Measurements from ENCODE around the gene CACNA2D2. TPM values are rescaled to one million over a fixed set of nuclear protein-coding genes. Genes with fewer than 3 reads are reported as not detected.
A peak's percentile ranks its signal among the peaks of the same experiment; 100 is the strongest.

The CACNA2D2 gene
- total and polyA plus RNA-seq, 5 donors from 2014 or later = 0.24 to 1.2 (median 0.29) TPM

DNA sequence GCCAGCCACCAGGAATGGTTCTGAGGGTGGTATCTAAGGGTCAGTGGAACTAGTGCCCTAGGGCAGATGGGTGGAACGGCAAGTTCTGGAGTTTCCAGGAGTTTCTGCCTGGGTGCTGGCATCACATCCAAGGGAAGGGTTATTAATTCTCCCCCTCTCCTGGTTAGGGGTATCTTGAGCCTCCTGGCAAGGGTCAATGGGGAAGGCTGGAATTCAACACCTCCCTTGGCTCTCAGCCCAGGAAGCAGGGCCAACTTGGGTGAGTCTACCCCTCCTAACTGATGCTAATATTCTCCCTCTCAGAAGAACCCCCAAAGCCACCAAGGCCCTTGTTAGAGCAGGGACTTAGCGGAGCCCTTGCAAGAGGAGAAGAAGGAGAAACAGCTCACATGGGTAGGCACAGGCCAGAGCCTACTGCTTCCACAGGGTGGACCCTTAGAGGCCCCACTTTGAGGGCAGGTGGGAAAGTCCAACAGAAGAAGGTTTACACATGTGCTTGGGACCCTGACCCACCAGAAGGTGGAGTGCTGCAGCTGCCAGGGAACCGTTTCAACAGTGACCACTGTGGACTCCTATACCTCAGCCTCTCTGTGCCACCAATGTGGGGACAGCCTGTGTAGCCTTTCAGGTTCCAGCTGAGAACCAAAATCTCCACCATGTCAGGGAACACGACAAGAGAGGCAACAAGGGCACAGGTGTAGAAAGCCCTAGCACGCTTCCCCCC is 147.4 kb downstream of the CACNA2D2 start:
- DNase-seq = no peak
- Mint-ChIP-seq H3K4me3 (peak overlapping the region; percentile 90 to 99 (median 94)), H3K36me3 (peaks cover 19% of the 10 kb centered on the region), H3K27ac (peak overlapping the region in 1 of 3 donors; percentile 26), H3K27me3 (no peaks in the 10 kb centered on the region), H3K4me1 (peaks cover 0 to 77% (median 37%) of the 10 kb centered on the region in 4 donors), H3K9me3 (no peaks in the 10 kb centered on the region)
- H3K9me3 ChIP-seq (ENCODE audit: control insufficient read depth in 2 of 2, low read length in 2 of 2) = no peaks in the 10 kb centered on the region
- H3K4me1 ChIP-seq (ENCODE audit: control insufficient read depth, insufficient read depth, low read length, poor library complexity, severe bottlenecking) = peaks cover 49% of the 10 kb centered on the region
- H3K4me3 ChIP-seq (ENCODE audit: low read depth, low read length) = peak overlapping the region; percentile 71
- no peak for ATAC-seq (ENCODE audit: low read depth in 2 of 2)
- peaks cover 40% of the 10 kb centered on the region for H3K36me3 ChIP-seq (ENCODE audit: control insufficient read depth, insufficient read depth, low read length)
- no peaks in the 10 kb centered on the region for H3K27me3 ChIP-seq (ENCODE audit: control insufficient read depth, insufficient read depth, low read length)
- H3K27ac ChIP-seq (ENCODE audit: insufficient read depth, low read length, poor library complexity, severe bottlenecking) = no peak overlapping the region

DNA sequence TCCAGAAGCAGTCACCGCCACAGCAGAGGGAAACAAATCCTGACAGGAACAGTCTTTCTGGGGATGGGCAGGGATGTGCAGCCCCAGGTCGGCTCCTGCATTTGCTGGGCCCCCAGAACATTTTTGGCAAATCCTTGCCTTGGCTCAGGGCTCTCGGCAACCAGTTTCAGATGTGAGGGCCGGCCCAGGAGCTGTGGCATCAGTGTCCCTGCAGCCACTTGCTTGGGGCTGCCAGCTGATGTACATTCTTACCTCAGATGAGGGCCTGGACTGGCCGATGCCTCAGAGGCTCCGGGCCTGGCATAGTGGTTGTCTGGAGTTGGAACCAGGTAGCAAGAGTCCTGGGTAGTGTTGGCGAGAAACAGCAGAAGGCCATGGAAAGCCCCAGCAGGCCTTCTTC is 148.6 kb downstream of the CACNA2D2 start:
- Mint-ChIP-seq H3K9me3 (no peaks in the 10 kb centered on the region), H3K4me1 (peaks cover 0 to 83% (median 46%) of the 10 kb centered on the region in 4 donors), H3K27me3 (no peaks in the 10 kb centered on the region), H3K36me3 (peaks cover 19% of the 10 kb centered on the region), H3K27ac (no peak overlapping the region), H3K4me3 (peak overlapping the region in 2 of 4 donors; percentile 23 to 27)
- Histone ChIP-seq H3K9me3 (ENCODE audit: control insufficient read depth in 2 of 2, low read length in 2 of 2) (no peaks in the 10 kb centered on the region), H3K27me3 (ENCODE audit: control insufficient read depth, insufficient read depth, low read length) (no peaks in the 10 kb centered on the region), H3K36me3 (ENCODE audit: control insufficient read depth, insufficient read depth, low read length) (peaks cover 40% of the 10 kb centered on the region), H3K4me1 (ENCODE audit: control insufficient read depth, insufficient read depth, low read length, poor library complexity, severe bottlenecking) (peaks cover 57% of the 10 kb centered on the region), H3K27ac (ENCODE audit: insufficient read depth, low read length, poor library complexity, severe bottlenecking) (no peak overlapping the region), H3K4me3 (ENCODE audit: low read depth, low read length) (no peak overlapping the region)
- DNase-seq (no peak), ATAC-seq (ENCODE audit: low read depth in 2 of 2) (no peak)

- no peak for DNase-seq
- Mint-ChIP-seq H3K27me3 (no peaks in the 10 kb centered on the region), H3K4me3 (peak overlapping the region; percentile 19 to 51 (median 29)), H3K27ac (peak overlapping the region in 1 of 3 donors; percentile 60), H3K9me3 (no peaks in the 10 kb centered on the region), H3K4me1 (peaks cover 0 to 83% (median 46%) of the 10 kb centered on the region in 4 donors), H3K36me3 (peaks cover 19% of the 10 kb centered on the region)
- no peaks in the 10 kb centered on the region for H3K27me3 ChIP-seq (ENCODE audit: control insufficient read depth, insufficient read depth, low read length)
- H3K4me1 ChIP-seq (ENCODE audit: control insufficient read depth, insufficient read depth, low read length, poor library complexity, severe bottlenecking) = peaks cover 59% of the 10 kb centered on the region
- no peak overlapping the region for H3K4me3 ChIP-seq (ENCODE audit: low read depth, low read length)
- no peak for ATAC-seq (ENCODE audit: low read depth in 2 of 2)
- no peaks in the 10 kb centered on the region for H3K9me3 ChIP-seq (ENCODE audit: control insufficient read depth in 2 of 2, low read length in 2 of 2)
- H3K27ac ChIP-seq (ENCODE audit: insufficient read depth, low read length, poor library complexity, severe bottlenecking) = no peak overlapping the region
- peaks cover 41% of the 10 kb centered on the region for H3K36me3 ChIP-seq (ENCODE audit: control insufficient read depth, insufficient read depth, low read length)
Observed at GRCh38 chr3:50354186-50354764, 149.2 kb downstream of the CACNA2D2 start.

GRCh38 chr3:50353245-50354004 is 150.0 kb downstream of the CACNA2D2 start:
- peaks cover 58% of the 10 kb centered on the region for H3K4me1 ChIP-seq (ENCODE audit: control insufficient read depth, insufficient read depth, low read length, poor library complexity, severe bottlenecking)
- no peaks in the 10 kb centered on the region for H3K27me3 ChIP-seq (ENCODE audit: control insufficient read depth, insufficient read depth, low read length)
- peaks cover 0 to 88% (median 52%) of the 10 kb centered on the region in 4 donors for H3K4me1 Mint-ChIP-seq
- peak overlapping the region in 1 of 4 donors; percentile 84 for H3K4me3 Mint-ChIP-seq
- H3K4me3 ChIP-seq (ENCODE audit: low read depth, low read length) = no peak overlapping the region
- no peaks in the 10 kb centered on the region for H3K27me3 Mint-ChIP-seq
- no peak overlapping the region for H3K27ac Mint-ChIP-seq
- H3K36me3 ChIP-seq (ENCODE audit: control insufficient read depth, insufficient read depth, low read length) = peaks cover 45% of the 10 kb centered on the region
- no peak for ATAC-seq (ENCODE audit: low read depth in 2 of 2)
- H3K9me3 Mint-ChIP-seq = no peaks in the 10 kb centered on the region
- no peaks in the 10 kb centered on the region for H3K9me3 ChIP-seq (ENCODE audit: control insufficient read depth in 2 of 2, low read length in 2 of 2)
- no peak for DNase-seq
- H3K36me3 Mint-ChIP-seq = peaks cover 19% of the 10 kb centered on the region
- H3K27ac ChIP-seq (ENCODE audit: insufficient read depth, low read length, poor library complexity, severe bottlenecking) = no peak overlapping the region

- H3K36me3 Mint-ChIP-seq = peaks cover 20% of the 10 kb centered on the region
Observed at GRCh38 chr3:50352781-50353180, 150.7 kb downstream of the CACNA2D2 start.

GRCh38 chr3:50351323-50351697 is 152.1 kb downstream of the CACNA2D2 start:
- Histone ChIP-seq H3K27me3 (ENCODE audit: control insufficient read depth, insufficient read depth, low read length) (no peaks in the 10 kb centered on the region), H3K27ac (ENCODE audit: insufficient read depth, low read length, poor library complexity, severe bottlenecking) (peak overlapping the region; percentile 93), H3K4me1 (ENCODE audit: control insufficient read depth, insufficient read depth, low read length, poor library complexity, severe bottlenecking) (peaks cover 47% of the 10 kb centered on the region), H3K9me3 (ENCODE audit: control insufficient read depth in 2 of 2, low read length in 2 of 2) (no peaks in the 10 kb centered on the region), H3K4me3 (ENCODE audit: low read depth, low read length) (peak overlapping the region; percentile 83), H3K36me3 (ENCODE audit: control insufficient read depth, insufficient read depth, low read length) (peaks cover 50% of the 10 kb centered on the region)
- no peaks in the 10 kb centered on the region for H3K27me3 Mint-ChIP-seq
- ATAC-seq (ENCODE audit: low read depth in 2 of 2) (no peak), DNase-seq (no peak)
- peaks cover 16% of the 10 kb centered on the region for H3K36me3 Mint-ChIP-seq
- no peaks in the 10 kb centered on the region for H3K9me3 Mint-ChIP-seq
- peak overlapping the region; percentile 91 to 97 (median 96) for H3K4me3 Mint-ChIP-seq
- peaks cover 5 to 87% (median 44%) of the 10 kb centered on the region in 4 donors for H3K4me1 Mint-ChIP-seq
- H3K27ac Mint-ChIP-seq = peak overlapping the region; percentile 98 to 99 (median 99)

More at GRCh38 chr3:50352781-50353180, 150.7 kb downstream of the CACNA2D2 start:
- peaks cover 51% of the 10 kb centered on the region for H3K4me1 ChIP-seq (ENCODE audit: control insufficient read depth, insufficient read depth, low read length, poor library complexity, severe bottlenecking)
- DNase-seq (peak in 1 of 3 donors; percentile 41), ATAC-seq (ENCODE audit: low read depth in 2 of 2) (no peak)
- H3K9me3 Mint-ChIP-seq = no peaks in the 10 kb centered on the region
- H3K9me3 ChIP-seq (ENCODE audit: control insufficient read depth in 2 of 2, low read length in 2 of 2) = no peaks in the 10 kb centered on the region
- peak overlapping the region in 1 of 3 donors; percentile 20 for H3K27ac Mint-ChIP-seq
- H3K27ac ChIP-seq (ENCODE audit: insufficient read depth, low read length, poor library complexity, severe bottlenecking) = peak overlapping the region; percentile 26
- H3K4me3 ChIP-seq (ENCODE audit: low read depth, low read length) = no peak overlapping the region
- peak overlapping the region; percentile 13 to 84 (median 47) for H3K4me3 Mint-ChIP-seq
- H3K4me1 Mint-ChIP-seq = peaks cover 0 to 88% (median 48%) of the 10 kb centered on the region in 4 donors
- H3K36me3 ChIP-seq (ENCODE audit: control insufficient read depth, insufficient read depth, low read length) = peaks cover 51% of the 10 kb centered on the region
- H3K27me3 ChIP-seq (ENCODE audit: control insufficient read depth, insufficient read depth, low read length) = no peaks in the 10 kb centered on the region
- no peaks in the 10 kb centered on the region for H3K27me3 Mint-ChIP-seq

DNA sequence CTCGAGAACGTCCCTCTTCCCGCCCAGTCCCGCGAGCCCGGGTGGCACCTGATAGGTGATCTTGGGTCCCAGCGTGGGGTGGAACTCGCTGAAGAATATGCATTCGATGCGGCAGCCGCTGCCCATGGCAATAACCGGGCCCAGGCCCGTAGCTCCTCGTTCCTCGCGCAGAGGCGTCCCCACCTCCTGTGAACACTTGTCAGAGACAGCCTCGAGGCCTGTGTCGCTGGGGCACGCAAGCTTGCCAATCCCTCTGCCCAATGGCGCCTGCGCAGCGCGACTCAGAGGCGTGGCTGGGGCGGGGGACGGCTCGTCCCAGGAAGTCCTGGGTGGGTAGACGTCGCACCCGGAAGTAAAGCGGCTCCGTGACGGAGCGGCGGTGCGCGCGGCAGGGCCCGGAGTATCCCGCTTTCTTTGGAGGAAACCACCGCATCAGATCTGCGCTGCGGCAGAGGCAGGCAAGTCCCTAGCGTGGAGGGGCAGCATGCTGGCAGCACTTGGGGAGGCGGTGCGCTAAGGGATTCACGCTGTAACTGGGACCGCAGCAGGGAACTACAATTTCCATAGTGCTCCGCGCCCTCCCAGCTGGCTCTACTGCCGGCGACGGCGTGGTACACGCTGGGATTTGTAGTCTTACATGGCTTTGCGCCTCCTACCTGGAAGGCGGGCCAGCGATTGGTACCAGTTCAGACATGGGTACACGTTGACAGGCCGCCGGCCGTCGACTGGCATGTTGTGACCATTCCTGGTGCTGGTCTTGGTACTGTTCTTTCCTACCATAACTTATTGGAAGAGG is 152.7 kb downstream of the CACNA2D2 start, which contains the start of the genes CYB561D2 and NPRL2:
TSS of gene CYB561D2 (plus strand) at position 336 of the 796 bp plus-strand sequence. CDS start 572 bp downstream, outside the sequence.
TSS of gene NPRL2 (minus strand) at position 249 of the 796 bp plus-strand sequence. CDS start at position 126, 123 bp downstream.
- H3K36me3 ChIP-seq (ENCODE audit: control insufficient read depth, insufficient read depth, low read length) = peaks cover 45% of the 10 kb centered on the region

More for the DNA sequence above, 152.7 kb downstream of the CACNA2D2 start, which contains the start of the genes CYB561D2 and NPRL2:
- Mint-ChIP-seq H3K9me3 (no peaks in the 10 kb centered on the region), H3K4me1 (peaks cover 5 to 87% (median 44%) of the 10 kb centered on the region in 4 donors), H3K27me3 (no peaks in the 10 kb centered on the region), H3K27ac (peak within 1 kb of the TSS; percentile 98 to 99 (median 99)), H3K4me3 (peak within 1 kb of the TSS; percentile 91 to 97 (median 96)), H3K36me3 (peaks cover 16% of the 10 kb centered on the region)
- no peaks in the 10 kb centered on the region for H3K9me3 ChIP-seq (ENCODE audit: control insufficient read depth in 2 of 2, low read length in 2 of 2)
- DNase-seq (peak; percentile 98 to 99 (median 99)), ATAC-seq (ENCODE audit: low read depth in 2 of 2) (peak; percentile 86 to 87)
- H3K27ac ChIP-seq (ENCODE audit: insufficient read depth, low read length, poor library complexity, severe bottlenecking) = peak within 1 kb of the TSS; percentile 93
- no peaks in the 10 kb centered on the region for H3K27me3 ChIP-seq (ENCODE audit: control insufficient read depth, insufficient read depth, low read length)
- peak within 1 kb of the TSS; percentile 83 for H3K4me3 ChIP-seq (ENCODE audit: low read depth, low read length)
- peaks cover 46% of the 10 kb centered on the region for H3K4me1 ChIP-seq (ENCODE audit: control insufficient read depth, insufficient read depth, low read length, poor library complexity, severe bottlenecking)
